ENCODE results near the gene KRT76.

Gene KRT76

GRCh38 chr12:52745554-52745953 lies 31.6 kb downstream of the KRT76 start:
- no peaks in the 10 kb centered on the region for H3K9me3 Mint-ChIP-seq
- H3K4me1 Mint-ChIP-seq, result no peaks in the 10 kb centered on the region
- DNase-seq, result no peak
- no peak for TF ChIP-seq CTCF (IDR thresholded peaks at IDR 0.05)
- H3K27ac Mint-ChIP-seq, result no peak overlapping the region
- peaks cover 65% of the 10 kb centered on the region for H3K27me3 Mint-ChIP-seq (ENCODE audit: low read depth, poor library complexity)
- no peak overlapping the region for H3K4me3 Mint-ChIP-seq
- no peaks in the 10 kb centered on the region for H3K36me3 Mint-ChIP-seq (ENCODE audit: low read depth)

GRCh38 chr12:52744493-52745156 lies 32.5 kb downstream of the KRT76 start:
- Mint-ChIP-seq H3K36me3 (ENCODE audit: low read depth) (no peaks in the 10 kb centered on the region), H3K4me3 (no peak overlapping the region), H3K27ac (no peak overlapping the region), H3K9me3 (no peaks in the 10 kb centered on the region), H3K4me1 (no peaks in the 10 kb centered on the region), H3K27me3 (ENCODE audit: low read depth, poor library complexity) (peaks cover 66% of the 10 kb centered on the region)
- no peak for DNase-seq
- no peak for TF ChIP-seq CTCF (IDR thresholded peaks at IDR 0.05)

GRCh38 chr12:52742822-52743457 lies 34.2 kb downstream of the KRT76 start:
- Mint-ChIP-seq H3K27ac (no peak overlapping the region), H3K27me3 (ENCODE audit: low read depth, poor library complexity) (peaks cover 62% of the 10 kb centered on the region), H3K9me3 (no peaks in the 10 kb centered on the region), H3K36me3 (ENCODE audit: low read depth) (no peaks in the 10 kb centered on the region), H3K4me3 (no peak overlapping the region), H3K4me1 (no peaks in the 10 kb centered on the region)
- no peak for DNase-seq
- no peak for TF ChIP-seq CTCF (IDR thresholded peaks at IDR 0.05)

GRCh38 chr12:52742196-52742580 lies 35.0 kb downstream of the KRT76 start:
- Mint-ChIP-seq H3K27me3 (ENCODE audit: low read depth, poor library complexity) (peaks cover 61% of the 10 kb centered on the region), H3K4me1 (no peaks in the 10 kb centered on the region), H3K9me3 (no peaks in the 10 kb centered on the region), H3K27ac (no peak overlapping the region), H3K4me3 (no peak overlapping the region), H3K36me3 (ENCODE audit: low read depth) (no peaks in the 10 kb centered on the region)
- TF ChIP-seq CTCF (IDR thresholded peaks at IDR 0.05), result no peak
- DNase-seq, result no peak

- H3K27ac Mint-ChIP-seq, result no peak overlapping the region
- no peak overlapping the region for H3K4me3 Mint-ChIP-seq
- peaks cover 63% of the 10 kb centered on the region for H3K27me3 Mint-ChIP-seq (ENCODE audit: low read depth, poor library complexity)
- TF ChIP-seq CTCF (IDR thresholded peaks at IDR 0.05), result no peak
- DNase-seq, result peak; percentile 94
- no peaks in the 10 kb centered on the region for H3K4me1 Mint-ChIP-seq
- H3K36me3 Mint-ChIP-seq (ENCODE audit: low read depth), result no peaks in the 10 kb centered on the region
- H3K9me3 Mint-ChIP-seq, result no peaks in the 10 kb centered on the region
Measured at GRCh38 chr12:52741375-52742195, 35.6 kb downstream of the KRT76 start.
